ENCODE results near the gene FBXL17. TPM values are rescaled to one million over a fixed set of nuclear protein-coding genes. Genes with fewer than 3 reads are reported as not detected.

FBXL17 gene
- total RNA-seq, 4 donors from 2014 or later: 10.7 to 31.6 (median 22.1) TPM

DNA sequence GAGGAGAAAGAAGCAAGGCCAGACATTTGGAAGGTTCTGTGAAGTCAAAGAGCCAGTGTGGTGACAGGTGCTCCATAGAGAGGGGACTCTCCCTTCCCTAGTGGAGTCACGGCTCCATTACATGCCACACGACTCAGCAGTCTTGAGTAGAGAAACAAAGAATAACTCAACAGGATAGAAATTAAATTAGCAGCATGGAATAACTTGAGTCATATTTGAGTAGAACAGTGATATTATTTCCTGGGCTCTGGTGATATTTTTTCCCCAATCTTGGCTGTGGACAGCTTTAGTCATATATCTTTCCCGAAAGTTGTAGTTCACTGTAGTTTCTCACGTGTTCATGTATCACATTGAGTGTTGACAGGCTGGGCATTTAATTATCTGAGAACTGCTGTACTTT, 561.5 kb downstream of the FBXL17 start:
- no peak overlapping the region for H3K27ac ChIP-seq
- TF ChIP-seq, protein P1, sequence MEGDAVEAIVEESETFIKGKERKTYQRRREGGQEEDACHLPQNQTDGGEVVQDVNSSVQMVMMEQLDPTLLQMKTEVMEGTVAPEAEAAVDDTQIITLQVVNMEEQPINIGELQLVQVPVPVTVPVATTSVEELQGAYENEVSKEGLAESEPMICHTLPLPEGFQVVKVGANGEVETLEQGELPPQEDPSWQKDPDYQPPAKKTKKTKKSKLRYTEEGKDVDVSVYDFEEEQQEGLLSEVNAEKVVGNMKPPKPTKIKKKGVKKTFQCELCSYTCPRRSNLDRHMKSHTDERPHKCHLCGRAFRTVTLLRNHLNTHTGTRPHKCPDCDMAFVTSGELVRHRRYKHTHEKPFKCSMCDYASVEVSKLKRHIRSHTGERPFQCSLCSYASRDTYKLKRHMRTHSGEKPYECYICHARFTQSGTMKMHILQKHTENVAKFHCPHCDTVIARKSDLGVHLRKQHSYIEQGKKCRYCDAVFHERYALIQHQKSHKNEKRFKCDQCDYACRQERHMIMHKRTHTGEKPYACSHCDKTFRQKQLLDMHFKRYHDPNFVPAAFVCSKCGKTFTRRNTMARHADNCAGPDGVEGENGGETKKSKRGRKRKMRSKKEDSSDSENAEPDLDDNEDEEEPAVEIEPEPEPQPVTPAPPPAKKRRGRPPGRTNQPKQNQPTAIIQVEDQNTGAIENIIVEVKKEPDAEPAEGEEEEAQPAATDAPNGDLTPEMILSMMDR (IDR thresholded peaks at IDR 0.05): no peak
- TF ChIP-seq POLR2A (IDR thresholded peaks at IDR 0.05): no peak
- no peaks in the 10 kb centered on the region for H3K27me3 ChIP-seq
- H3K4me3 ChIP-seq: no peak overlapping the region
- no peaks in the 10 kb centered on the region for H3K9me3 ChIP-seq
- no peaks in the 10 kb centered on the region for H3K36me3 ChIP-seq
- no peak for DNase-seq
- H3K4me1 ChIP-seq: no peaks in the 10 kb centered on the region

DNA sequence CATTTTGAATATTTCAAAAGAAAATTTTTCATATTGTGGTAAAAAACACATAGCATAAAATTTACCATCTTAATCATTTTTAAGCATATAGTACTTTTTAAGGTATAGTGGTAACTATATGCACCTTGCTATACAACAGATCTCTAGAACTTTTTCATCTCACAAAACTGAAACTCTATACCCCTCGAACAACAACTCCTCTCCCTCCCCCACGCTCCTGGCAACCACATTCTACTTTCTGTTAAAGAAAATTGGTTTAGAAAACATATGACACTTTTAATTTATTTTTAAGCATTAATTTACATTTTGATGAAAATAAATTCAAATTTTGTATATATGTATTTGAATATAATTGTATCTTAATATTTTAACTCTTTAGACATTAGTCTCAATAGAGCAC, 563.9 kb downstream of the FBXL17 start:
- H3K9me3 ChIP-seq: no peaks in the 10 kb centered on the region
- no peaks in the 10 kb centered on the region for H3K36me3 ChIP-seq
- no peaks in the 10 kb centered on the region for H3K27me3 ChIP-seq
- no peak overlapping the region for H3K4me3 ChIP-seq
- TF ChIP-seq, protein P1 (IDR thresholded peaks at IDR 0.05): no peak
- no peak for TF ChIP-seq POLR2A (IDR thresholded peaks at IDR 0.05)
- no peak for DNase-seq
- no peak overlapping the region for H3K27ac ChIP-seq
- no peaks in the 10 kb centered on the region for H3K4me1 ChIP-seq

DNA sequence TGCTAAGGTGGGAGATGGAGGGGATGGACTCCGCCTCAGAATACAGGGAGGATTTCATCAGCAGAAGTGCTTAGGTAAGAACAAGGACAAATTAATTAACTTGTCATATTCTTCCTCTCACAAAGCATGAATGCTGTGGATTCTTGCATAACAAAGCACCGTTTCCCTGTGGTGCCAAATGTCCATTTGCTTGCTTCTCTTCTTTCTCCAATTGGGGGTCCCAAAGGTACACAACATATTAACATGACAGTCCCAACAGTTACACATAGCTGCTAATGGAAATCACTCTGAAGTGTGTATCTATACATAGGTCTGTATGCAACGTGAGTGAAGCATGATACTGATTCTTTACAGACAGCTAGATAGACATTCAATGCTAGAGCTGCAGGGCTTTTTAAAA, 564.5 kb downstream of the FBXL17 start:
- Histone ChIP-seq H3K4me1 (no peaks in the 10 kb centered on the region), H3K27ac (no peak overlapping the region), H3K36me3 (no peaks in the 10 kb centered on the region), H3K9me3 (no peaks in the 10 kb centered on the region), H3K4me3 (no peak overlapping the region), H3K27me3 (no peaks in the 10 kb centered on the region)
- TF ChIP-seq, protein P1 (IDR thresholded peaks at IDR 0.05): no peak
- no peak for TF ChIP-seq POLR2A (IDR thresholded peaks at IDR 0.05)
- no peak for DNase-seq

DNA sequence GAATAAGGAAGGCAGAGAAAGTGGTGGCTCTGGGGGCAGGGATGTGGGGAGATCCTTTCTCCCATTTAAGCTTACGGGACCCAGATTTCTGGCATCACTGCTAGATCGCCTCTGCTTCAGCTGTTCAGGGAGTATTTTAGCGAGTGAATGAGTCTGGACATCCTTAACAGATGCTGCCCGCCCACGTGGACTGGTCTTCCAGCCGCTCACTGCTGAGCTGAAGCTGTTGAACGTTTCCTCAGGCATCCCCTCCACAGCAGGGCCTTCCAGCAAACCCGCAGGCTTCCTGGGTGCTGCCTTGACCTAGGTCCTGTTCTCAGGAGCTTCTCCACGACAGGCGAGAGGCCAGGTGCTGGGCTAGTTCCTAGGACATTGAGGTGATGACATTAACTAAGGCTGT, 566.8 kb downstream of the FBXL17 start:
- Histone ChIP-seq H3K27me3 (no peaks in the 10 kb centered on the region), H3K4me1 (no peaks in the 10 kb centered on the region), H3K27ac (no peak overlapping the region), H3K4me3 (no peak overlapping the region), H3K9me3 (no peaks in the 10 kb centered on the region), H3K36me3 (no peaks in the 10 kb centered on the region)
- TF ChIP-seq POLR2A (IDR thresholded peaks at IDR 0.05): no peak
- TF ChIP-seq, protein P1 (IDR thresholded peaks at IDR 0.05): no peak
- DNase-seq: no peak

DNA sequence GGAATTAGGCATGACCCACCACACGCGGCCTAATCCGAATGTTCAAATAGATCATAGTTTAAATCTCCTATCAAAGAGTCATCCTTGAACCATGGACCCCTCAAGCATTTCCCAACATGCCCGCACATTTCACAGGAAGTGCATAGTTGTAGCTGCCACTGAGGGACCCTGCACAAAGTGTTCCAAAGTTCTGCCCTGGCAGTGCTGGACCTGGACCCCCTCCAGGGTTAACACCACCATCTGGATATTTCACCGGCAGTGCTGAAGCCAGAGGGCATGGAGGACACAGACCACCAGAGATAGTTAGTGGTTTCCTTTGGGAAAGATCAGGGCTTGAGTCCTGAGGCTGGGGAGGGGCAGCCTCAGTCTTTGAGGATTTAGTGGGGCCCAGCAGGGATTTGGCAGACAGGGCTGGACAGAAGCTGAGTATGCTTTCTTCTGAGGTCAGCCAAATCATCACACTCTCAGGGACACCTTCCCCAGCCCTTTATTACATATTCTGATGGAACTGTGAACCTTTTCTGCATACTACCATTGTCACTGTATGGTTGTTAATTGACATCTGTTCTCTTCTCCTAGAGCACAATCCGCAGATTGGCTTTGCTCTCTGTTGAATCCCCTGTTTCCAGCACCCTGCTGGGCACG, 567.6 kb downstream of the FBXL17 start:
- no peaks in the 10 kb centered on the region for H3K4me1 ChIP-seq
- TF ChIP-seq, protein P1 (IDR thresholded peaks at IDR 0.05): no peak
- no peak for TF ChIP-seq POLR2A (IDR thresholded peaks at IDR 0.05)
- DNase-seq: no peak
- no peaks in the 10 kb centered on the region for H3K9me3 ChIP-seq
- H3K27me3 ChIP-seq: no peaks in the 10 kb centered on the region
- H3K4me3 ChIP-seq: no peak overlapping the region
- H3K36me3 ChIP-seq: no peaks in the 10 kb centered on the region
- no peak overlapping the region for H3K27ac ChIP-seq

DNA sequence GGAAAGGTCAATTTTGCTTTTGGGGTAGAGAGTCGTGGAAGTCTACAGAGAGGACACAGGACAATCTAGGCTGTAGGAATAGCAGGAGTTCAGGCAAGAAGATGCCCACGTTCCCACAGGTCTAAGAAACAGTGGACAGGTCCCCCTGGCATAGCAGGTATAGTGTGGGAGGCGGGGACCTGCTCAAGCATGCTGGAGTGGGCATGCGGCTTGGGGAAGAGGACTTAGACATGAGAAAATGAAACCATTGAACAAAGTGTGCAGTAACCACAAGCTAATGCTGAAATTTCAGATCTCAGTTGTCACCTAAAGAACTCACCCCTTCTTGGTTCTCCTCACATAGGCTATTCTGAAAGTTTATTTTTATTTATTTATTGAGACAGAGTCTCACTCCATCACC, 568.3 kb downstream of the FBXL17 start:
- no peak for TF ChIP-seq POLR2A (IDR thresholded peaks at IDR 0.05)
- TF ChIP-seq, protein P1 (IDR thresholded peaks at IDR 0.05): no peak
- H3K36me3 ChIP-seq: no peaks in the 10 kb centered on the region
- no peak overlapping the region for H3K4me3 ChIP-seq
- no peaks in the 10 kb centered on the region for H3K27me3 ChIP-seq
- H3K4me1 ChIP-seq: no peaks in the 10 kb centered on the region
- H3K9me3 ChIP-seq: no peaks in the 10 kb centered on the region
- H3K27ac ChIP-seq: no peak overlapping the region
- no peak for DNase-seq

All from Peyer's patch (tissue), 4 donors.